Measurements from ENCODE around the gene MEF2C.
"Not testable (repeated sequence)": the region's sequence is repeated elsewhere in the genome, so short reads cannot be mapped to it uniquely, and the experiment has no call there.

Gene MEF2C

DNA sequence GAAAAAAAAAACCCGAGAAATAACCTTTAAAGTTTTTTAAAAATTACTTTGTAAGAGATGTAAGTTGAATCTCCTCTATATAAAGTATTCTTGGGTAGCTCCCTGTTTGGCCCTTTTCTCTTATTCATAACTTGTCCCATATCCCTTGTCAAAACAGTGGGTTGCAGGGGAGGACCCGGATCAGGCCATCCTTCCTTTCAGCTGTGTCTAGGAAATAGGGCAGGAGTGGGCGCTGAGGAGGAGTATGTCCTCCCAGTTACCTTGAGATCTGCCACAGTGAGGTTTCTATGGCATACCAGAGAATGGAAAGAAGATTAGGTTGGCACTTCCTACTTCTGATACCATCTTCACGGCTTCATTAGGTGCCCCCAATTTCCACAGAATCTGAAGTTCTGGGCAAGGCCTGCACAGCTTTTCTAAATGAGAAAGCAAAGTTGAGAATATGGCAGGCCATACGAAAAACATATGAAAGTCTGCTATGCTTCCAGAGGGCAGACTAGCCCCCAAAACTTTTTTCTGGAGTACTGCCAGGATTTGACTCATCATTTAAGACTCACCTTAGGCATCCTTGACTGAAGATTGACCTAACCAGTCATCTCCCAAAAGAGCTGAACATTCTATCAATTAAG is 20.3 kb downstream of the MEF2C start:
- no peak for DNase-seq (ENCODE audit: low read depth in 2 of 2)

DNA sequence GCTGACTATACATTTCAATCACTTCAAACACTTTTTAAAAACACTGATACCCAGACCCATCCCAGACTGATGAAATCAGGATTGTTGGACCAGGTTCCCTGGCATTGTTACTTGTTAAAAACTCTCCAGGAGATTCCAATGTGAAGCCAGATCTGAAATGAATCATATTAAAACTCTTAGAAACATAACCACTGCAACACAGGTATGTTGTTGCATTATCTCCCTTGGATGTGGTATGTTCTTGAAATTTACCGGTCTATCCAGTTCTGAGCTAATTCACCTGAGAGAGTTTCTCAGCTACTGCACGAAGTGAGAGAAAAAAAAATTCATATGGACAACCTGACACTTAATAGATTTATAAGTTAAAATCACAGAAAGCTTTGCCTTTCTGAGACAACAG is 21.8 kb downstream of the MEF2C start:
- DNase-seq (ENCODE audit: low read depth in 2 of 2): no peak

DNA sequence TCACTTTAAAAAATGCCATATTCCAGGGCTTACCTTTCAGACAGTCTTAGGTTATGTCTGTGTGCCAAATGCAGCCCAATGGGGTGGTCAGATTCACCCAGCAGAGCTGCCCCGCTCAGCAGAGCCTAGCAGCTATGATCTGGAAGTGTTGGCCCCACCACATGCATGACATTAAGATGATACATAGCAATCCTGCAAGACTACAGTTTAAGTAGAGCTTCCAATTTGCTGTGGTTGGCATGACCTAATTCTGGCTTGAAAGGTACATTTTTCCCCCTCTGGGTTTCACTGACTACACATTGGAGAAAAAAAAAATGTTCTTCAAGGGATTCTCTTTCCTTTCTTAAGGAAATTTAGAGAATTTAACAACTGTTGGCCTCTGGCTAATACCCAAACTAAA is 22.5 kb downstream of the MEF2C start:
- no peak for DNase-seq (ENCODE audit: low read depth in 2 of 2)

DNA sequence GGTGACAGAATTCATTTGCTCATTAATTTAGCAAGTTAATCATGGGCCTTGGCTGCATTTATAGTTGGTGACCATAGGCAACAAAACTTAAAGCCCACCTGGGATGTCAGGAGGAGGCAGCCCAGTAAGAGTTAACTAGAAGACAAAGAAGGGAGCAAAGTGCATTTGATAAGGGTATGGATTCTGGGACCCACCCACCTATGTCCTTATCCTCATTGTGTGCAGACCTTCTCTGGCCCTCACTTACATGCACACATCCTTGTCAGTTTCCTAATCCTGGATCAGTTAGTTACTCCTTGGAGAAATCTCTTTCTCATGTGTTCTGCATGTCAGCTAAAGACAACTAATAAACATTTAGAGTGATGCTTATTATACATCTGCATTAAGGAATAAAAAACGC is 24.6 kb downstream of the MEF2C start:
- no peak for DNase-seq (ENCODE audit: low read depth in 2 of 2)

DNA sequence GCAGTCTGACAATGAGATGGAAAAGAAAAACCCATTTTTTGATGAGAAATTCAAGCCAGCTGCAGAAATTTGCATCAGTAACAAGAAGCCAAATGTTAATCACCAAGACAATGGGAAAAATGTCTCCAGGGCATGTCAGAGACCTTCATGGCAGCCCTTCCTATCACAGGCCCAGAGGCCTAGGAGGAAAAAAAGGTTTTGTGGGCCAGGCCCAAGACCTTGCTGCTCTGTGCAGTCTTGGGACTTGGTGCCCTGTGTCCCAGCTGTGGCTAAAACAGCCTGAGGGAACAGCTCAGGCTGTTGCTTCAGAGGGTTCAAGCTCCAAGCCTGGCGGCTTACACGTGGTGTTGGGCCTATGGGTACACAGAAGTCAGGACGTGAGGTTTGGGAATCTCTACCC is 26.6 kb downstream of the MEF2C start:
- DNase-seq (ENCODE audit: low read depth in 2 of 2): not testable (repeated sequence)

DNA sequence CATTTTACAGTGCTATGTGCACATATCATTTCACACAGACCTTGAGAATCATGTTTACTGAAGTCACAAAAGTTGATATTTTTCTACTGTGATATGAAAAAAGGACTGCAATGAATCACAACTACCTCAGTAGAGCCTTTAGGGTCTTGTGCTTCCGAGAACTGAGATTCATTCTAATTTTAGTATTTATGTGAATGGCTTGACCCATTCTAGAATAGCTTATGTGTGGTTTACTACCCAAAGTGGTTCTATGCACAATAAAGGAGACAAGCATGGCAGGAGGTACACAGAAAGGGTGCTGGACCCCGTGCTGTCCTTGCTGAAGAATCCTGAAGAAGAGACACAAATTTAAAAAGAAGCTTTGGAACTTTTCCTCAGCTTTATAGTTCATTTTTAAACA is 28.2 kb downstream of the MEF2C start:
- DNase-seq (ENCODE audit: low read depth in 2 of 2): no peak

DNA sequence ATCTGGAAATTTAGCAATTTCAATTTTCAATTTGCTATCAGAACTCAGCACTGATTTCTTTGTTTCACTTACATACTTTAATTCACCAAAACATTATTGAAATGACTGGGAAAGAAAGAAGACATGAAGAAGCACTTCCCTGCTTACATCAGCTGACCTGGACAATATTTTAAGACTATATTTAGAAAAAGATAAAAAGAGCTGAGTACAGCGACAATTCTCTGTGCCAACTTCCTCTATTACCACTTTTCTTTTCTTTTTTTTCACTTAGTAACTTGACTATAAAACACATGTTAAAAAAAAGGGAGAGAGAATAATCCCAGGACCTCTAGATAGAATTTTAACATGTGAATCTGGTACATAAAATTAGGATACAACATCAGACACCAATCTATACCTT is 35.6 kb downstream of the MEF2C start:
- DNase-seq (ENCODE audit: low read depth in 2 of 2): no peak

DNA sequence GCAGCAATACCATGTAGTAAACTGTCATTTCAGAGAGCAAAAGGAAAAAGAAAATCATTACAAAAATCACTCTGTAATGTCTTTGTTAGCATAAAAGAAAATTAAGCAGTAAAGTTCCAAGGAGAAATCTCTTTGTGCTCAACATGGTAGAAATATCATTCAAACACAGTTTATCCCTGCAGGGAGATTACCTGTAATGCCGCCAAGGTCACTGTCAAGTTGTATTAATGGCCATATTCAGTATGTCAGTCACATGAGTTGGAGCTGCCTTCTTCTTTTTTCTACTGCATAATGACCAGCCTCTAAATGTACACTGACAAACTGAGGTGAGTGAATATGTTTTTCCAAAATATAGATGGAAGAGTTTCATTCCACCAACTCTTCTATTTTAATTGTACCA is 36.5 kb downstream of the MEF2C start:
- no peak for DNase-seq (ENCODE audit: low read depth in 2 of 2)

DNA sequence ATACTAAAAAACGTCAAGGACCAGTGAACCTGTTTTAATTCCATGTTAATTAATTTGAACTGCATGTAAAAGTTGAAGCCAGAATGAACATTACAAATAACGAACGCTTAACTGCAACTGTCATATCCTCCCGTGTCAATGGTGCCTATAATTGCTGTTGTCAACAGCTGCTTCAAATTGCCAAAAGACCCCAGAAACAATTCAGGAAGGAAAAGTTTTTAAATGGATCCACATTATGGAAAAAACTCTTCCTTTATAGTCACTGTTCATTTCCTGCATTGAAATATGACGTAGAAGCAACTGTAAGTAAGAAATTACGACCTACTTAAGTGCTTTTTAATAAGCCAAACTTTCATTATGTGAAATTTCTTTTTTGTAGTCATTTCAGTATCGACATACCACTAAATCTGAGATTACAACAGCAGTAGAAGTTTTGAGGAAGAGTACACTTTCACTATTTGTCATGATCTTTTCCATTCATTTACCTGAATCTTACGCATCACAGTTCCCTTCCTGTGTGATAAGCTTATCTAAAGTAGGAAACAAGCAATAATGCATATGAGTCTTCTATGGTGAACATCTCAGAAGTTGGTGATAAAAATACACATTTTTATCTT is 37.8 kb downstream of the MEF2C start:
- no peak for DNase-seq (ENCODE audit: low read depth in 2 of 2)

DNA sequence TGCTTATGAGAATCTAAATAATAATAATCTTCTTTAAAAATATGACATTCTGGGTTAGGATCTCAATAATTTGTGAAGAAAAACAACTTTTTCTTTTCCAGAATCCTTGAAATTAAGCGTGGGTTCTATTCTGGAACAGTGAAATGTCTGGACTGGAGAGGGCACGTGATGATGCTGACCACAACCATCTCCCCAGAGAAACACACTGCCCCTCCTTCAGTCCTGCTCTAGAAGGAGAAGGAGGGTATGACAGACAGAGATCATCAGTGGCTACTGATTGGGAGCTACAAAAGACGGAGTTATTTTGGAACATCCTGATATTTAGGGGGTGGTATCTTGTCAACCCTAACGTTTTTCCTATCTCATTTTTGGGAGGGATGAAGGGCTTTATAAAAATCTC is 40.2 kb downstream of the MEF2C start:
- DNase-seq (ENCODE audit: low read depth in 2 of 2): no peak

DNA sequence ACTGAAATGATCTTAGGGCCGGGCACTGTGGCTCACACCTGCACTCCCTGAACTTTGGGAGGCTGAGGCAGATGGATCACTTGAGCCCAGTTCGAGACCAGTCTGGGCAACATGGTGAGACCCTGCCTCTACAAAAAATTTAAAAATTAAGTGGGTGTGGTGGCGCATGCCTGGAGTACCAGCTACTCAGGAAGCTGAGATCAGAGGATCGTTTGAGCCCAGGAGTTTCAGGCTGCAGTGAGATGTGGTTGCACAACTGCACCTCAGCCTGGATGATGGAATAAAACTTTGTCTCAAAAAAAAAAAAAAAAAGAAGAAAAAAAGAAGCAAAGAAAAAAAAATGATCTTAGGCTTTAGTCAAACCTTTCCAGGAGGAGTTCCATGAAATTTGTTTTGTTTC is 41.8 kb downstream of the MEF2C start:
- no peak for DNase-seq (ENCODE audit: low read depth in 2 of 2)

DNA sequence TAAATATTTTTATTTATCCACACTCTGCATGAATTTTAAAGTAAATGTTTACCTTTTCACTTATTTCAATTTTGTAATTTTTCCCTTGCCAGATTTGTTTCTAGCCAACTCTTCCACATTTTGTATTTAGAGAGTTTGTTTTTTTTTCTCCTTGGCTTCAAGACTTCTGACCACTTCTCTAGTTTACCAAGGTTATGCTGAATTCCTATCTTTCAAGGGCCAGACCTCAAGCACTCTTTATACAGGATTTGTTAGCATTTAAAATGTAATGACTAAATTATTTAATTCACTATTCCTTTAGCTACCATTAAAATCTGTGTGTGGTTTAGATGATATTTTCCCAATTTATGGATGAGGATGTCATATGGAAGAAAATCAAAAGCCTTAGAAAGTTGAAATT is 42.5 kb downstream of the MEF2C start:
- DNase-seq (ENCODE audit: low read depth in 2 of 2): no peak

DNA sequence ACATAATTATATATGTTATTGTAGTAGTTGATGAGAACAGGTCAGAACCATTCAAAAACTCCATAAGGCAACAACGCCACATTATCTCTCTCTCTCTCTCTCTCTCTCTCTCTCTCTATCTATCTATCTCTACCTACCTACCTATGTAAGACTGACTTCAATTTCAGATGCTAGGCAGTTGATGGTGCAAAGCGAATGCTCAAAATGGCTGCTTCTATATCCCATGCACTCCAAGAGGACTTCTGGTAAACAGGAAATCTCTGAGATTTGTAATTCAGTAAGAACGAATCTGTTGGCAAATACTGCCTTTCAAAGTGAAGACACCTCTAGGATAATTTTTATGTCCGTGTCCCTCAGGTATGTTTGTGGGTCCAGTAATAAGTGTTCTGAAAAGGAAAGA is 43.7 kb downstream of the MEF2C start:
- no peak for DNase-seq (ENCODE audit: low read depth in 2 of 2)

DNA sequence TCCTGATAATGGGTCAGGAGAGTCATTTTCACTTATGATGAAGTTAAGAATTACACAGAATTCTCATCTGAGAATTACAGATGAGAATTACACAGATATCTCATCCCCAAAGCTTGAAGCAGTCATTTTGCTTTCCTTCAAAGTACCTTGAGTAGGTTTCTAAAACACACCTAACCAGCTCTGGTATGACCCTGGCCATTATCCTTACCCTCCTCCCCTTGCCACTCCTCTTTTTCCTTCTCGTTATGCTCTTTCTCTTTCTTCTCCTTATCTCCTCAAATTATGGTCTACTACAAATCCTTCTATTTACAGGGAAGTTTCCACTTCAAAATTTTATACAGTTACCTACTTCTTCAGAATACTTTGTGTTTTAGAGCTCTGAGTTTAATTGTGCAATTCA is 44.5 kb downstream of the MEF2C start:
- no peak for DNase-seq (ENCODE audit: low read depth in 2 of 2)

DNA sequence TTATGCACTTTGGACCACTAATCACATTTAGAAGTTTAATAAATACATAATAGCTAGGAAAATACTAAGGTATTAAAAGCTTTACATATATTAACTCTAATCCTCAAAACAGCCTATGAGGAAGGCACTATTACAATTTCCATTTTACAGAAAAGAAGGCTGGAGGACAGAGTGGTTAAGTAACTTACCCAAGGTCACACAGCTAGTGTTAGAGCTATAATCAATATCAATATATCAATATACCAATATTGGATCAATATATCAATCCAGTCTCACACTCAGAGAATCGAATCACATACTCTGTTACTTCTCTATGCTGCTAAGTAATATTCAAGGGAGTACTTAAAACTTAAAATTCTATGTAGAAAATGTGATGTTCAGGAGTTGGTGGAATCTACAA is 45.2 kb downstream of the MEF2C start:
- no peak for DNase-seq (ENCODE audit: low read depth in 2 of 2)

DNA sequence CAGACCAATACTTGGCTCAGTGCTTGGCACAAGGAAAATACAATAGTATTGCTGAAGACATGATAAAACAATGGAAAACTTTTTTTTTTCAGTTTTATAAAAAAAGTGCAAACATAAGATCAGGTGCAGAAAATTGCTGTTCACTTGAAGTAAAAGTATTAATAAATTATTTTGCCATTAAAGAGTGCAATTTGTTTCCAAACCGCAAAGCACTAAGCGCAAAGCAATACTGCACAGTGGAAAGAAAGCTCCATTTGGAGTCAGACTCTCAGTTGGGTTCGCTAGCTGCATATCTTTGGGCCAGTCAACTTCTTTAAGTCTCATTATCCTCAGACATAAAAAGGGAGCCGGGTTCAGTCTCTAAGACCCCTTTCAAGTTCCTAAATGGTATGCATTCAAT is 45.8 kb downstream of the MEF2C start:
- DNase-seq (ENCODE audit: low read depth in 2 of 2): no peak

DNA sequence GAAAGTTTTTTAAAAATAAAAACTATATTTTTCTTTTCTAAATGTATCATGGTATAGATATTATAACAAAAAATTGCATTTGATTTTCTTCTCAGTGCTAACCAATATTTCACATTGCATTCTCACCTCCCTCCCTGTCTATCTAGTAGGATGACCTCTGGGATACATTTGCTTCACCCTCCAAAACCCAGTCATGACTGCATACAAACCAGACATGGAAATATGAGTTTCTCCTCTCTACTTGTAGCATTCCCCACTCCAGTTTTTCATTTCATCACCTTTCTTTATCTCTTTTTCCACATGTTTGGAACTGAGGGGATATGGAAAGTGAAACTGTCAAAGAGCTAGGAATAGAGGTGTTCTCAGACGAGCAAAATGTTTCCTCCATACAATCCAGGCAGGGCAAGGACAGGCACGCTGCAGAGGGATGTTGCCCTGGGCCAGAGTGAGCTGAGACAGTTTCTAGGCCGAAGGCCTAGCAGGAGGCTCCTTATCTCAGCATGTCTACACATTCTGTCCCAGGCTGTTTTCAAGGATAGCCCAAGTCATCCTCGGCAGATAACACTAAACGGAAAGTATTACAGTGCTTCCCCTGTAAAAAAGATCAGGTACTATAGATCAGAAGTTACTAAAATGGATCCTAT is 46.7 kb downstream of the MEF2C start:
- no peak for DNase-seq (ENCODE audit: low read depth in 2 of 2)

DNA sequence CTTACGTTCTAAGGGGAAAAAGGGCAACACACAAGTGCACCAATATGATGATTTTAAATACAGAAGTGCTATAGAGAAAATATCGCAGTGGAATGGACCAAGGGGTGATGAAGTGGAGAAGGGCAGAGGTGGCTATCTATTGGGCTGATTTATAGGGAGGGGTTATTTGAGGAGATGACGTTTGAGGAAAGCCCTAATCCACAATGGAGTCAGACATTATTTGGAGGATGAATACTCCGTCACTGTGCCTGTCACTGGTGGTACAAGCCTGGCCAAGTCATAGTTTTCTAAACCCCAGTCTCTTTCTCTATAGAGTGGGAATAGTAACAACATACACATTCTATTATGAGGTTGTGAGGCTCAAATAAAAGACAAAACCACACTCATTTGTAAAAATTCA is 48.5 kb downstream of the MEF2C start:
- no peak for DNase-seq (ENCODE audit: low read depth in 2 of 2)

DNA sequence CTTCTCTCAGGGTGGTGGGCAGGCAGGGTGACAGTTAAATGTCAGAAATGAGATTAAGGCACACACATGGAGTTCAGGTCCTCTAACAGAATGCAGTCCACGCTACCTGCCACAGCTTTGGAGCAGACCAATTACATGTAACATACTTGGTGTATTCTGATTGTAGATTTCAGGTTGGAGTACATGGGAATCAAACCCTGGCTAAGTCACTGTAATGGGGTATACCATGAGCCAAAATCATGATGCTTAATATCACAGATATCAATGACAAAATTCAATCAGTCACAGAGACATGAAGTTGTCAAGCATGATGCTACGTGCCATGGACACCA is 48.9 kb downstream of the MEF2C start:
- no peak for DNase-seq (ENCODE audit: low read depth in 2 of 2)

DNA sequence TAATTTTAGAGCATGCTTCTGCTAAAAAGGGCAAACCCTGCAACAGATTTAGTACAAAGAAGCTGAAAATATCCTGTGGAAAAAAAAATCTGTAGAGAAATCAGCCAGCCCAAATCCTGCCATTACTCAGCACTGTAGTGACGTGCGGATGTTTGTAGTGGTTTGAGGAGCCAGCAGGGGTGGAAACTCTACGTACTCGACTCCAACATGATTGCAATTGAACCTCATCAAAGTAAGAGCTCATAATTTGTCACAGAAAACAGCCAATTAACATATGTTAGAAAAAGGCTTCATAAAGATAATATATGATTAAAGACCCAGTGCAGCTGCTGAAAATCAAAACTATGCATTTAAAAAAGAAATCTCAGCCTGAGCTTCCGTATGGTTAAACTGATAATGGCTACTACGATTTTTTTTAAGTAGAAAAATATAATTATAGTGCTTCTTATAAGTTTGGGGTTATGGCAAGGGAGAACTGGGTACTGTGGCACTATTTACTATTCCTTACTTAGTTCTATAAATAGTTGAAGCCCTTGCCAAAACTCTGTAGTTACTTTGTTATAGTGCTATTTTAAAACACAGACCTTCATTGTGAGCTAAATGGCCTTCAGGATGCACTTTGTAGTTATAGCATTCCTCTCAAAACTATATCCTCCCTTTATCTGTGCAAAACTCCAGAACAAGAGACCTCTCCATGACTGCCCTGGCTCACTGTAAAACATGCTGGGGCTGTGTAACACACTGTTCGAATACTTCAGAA is 49.4 kb downstream of the MEF2C start:
- DNase-seq (ENCODE audit: low read depth in 2 of 2): peak; percentile 20 to 32

DNA sequence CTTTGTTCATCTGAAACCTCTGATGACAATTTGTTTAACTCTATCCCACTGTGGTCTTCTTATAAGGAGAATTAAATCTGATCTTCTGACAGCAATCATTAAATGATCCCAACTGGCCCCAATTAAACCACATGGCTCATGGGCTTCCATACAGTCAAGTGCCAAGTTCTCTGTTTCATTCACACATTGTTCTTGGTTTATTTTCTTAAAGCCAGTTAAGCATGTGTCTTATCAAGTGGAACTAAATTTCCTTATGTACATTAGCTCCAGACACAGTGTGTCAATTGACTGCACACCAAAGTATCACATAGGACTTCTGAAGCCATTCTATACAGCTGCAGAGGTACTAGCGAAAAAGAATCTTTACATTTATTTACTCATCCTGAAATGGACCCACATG is 51.2 kb downstream of the MEF2C start:
- no peak for DNase-seq (ENCODE audit: low read depth in 2 of 2)

DNA sequence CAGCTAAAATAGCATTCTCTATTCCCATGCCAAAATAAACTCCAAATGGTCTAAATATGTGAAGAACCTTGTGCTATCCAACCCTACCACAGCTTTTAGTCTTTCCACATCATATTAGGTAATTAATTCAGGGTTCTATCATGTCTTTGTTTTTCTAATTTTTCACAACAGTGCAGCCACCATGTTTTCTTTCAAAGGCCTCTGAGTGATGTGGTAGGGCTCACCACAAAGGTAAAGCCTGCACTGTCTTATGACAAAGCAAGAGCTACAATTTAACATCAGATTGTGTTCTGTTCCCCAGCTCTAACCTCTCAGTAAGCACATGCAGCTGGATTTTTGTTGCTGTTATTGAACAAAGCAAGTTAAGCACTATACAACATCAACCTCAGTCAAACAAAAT is 52.4 kb downstream of the MEF2C start:
- DNase-seq (ENCODE audit: low read depth in 2 of 2): no peak

DNA sequence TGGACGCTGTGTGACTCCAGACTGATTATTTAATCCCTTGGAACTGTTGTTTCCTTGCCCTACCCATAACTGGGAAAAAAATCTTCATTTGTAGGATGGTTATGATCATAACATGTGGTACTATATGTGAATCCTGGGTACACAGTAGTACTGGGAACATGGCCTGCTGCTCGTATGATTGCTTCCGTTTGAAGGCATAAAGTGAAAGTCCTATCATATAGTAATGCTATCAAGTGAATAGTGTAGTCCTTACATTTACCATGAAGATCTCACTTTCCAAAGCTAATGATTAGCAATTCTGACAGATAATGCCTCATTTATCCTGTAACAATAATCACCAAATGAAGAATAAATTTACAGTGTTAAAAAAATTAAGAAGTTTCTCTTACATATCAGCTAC is 53.2 kb downstream of the MEF2C start:
- DNase-seq (ENCODE audit: low read depth in 2 of 2): no peak

All from stimulated activated CD4-positive, alpha-beta T cell treated with anti-CD3 and anti-CD28 coated beads, Interleukin-15, amount 100 ng/mL, for 48 hours (primary cell).